K562 (cell line): ENCODE data around the gene PLEKHG5. TPM values are rescaled to one million over a fixed set of nuclear protein-coding genes. Genes with fewer than 3 reads are reported as not detected.

Experiments used
- CHD2 ChIP-seq: IDR thresholded peaks from 2 replicates; pipeline ENCODE4 v1.6.1; 2011; ENCODE audit warnings: low read depth, low read length
- CTCFL ChIP-seq: IDR thresholded peaks from 2 replicates; pipeline ENCODE4 v1.6.1; 2011; ENCODE audit warnings: borderline replicate concordance, low read depth, mild to moderate bottlenecking, moderate library complexity, low read length; ENCODE audit not compliant: insufficient read depth, poor library complexity, severe bottlenecking
- EGR1 ChIP-seq: fragments of 450-650 bp; conservative IDR thresholded peaks from 2 replicates; pipeline ENCODE4 v1.6.1; 2017; ENCODE audit warnings: mild to moderate bottlenecking
- GATAD2A ChIP-seq: fragments of 450-650 bp; IDR thresholded peaks from 2 replicates; pipeline ENCODE4 v1.6.1; 2017
- ILK ChIP-seq: fragments of 450-650 bp; IDR thresholded peaks from 2 replicates; pipeline ENCODE4 v1.6.1; 2016; ENCODE audit warnings: missing genetic modification characterization, low read depth, mild to moderate bottlenecking, missing compliant biosample characterization, moderate library complexity, borderline replicate concordance
- KLF16 ChIP-seq: IDR thresholded peaks from 2 replicates; pipeline ENCODE4 v1.6.1; 2016; ENCODE audit warnings: antibody characterized with exemption
- L3MBTL2 ChIP-seq: fragments of 450-650 bp; IDR thresholded peaks from 2 replicates; pipeline ENCODE4 v1.6.1; 2016; ENCODE audit warnings: mild to moderate bottlenecking, moderate library complexity
- MTA3 ChIP-seq: fragments of 450-650 bp; formaldehyde crosslinking; IDR thresholded peaks from 2 replicates; pipeline ENCODE4 v1.6.1; 2017; ENCODE audit warnings: mild to moderate bottlenecking, borderline replicate concordance
- RCOR1 ChIP-seq, 2 experiments: IDR thresholded peaks; 2 replicates each; pipeline ENCODE4 v1.6.1; 2012; ENCODE audit warnings: low read depth in 2 of 2, low read length in 2 of 2, borderline replicate concordance in 1 of 2, improper control_type of control experiment in 1 of 2
- RERE ChIP-seq: sonication (generic); formaldehyde crosslinking; IDR thresholded peaks from 2 replicates; pipeline ENCODE4 v1.8.0; 2023; ENCODE audit warnings: missing genetic modification reagents, mild to moderate bottlenecking, borderline replicate concordance
- SAFB ChIP-seq: fragments of 200-400 bp; formaldehyde crosslinking; IDR thresholded peaks from 2 replicates; pipeline ENCODE4 v1.6.1; 2017; ENCODE audit warnings: low read depth, low read length, borderline replicate concordance
- SMC3 ChIP-seq: conservative IDR thresholded peaks from 2 replicates; pipeline ENCODE4 v1.6.1; 2011; ENCODE audit warnings: low read depth, low read length, improper control_type of control experiment; ENCODE audit not compliant: insufficient read depth
- TBL1XR1 ChIP-seq, 2 experiments: IDR thresholded peaks; 2 replicates each; pipeline ENCODE4 v1.6.1; 2012; ENCODE audit warnings: improper control_type of control experiment in 2 of 2, low read length in 2 of 2, mild to moderate bottlenecking in 1 of 2
- USF2 ChIP-seq: sonication (generic); formaldehyde crosslinking; IDR thresholded peaks from 2 replicates; pipeline ENCODE4 v1.5.0; 2020; ENCODE audit warnings: missing genetic modification reagents
- XRCC5 ChIP-seq: fragments of 200-400 bp; formaldehyde crosslinking; IDR thresholded peaks from 2 replicates; pipeline ENCODE4 v1.6.1; 2017; ENCODE audit warnings: low read depth, mild to moderate bottlenecking, low read length
- ZNF184 ChIP-seq: sonication (generic); formaldehyde crosslinking; IDR thresholded peaks from 2 replicates; pipeline ENCODE4 v1.5.0; 2020; ENCODE audit warnings: missing genetic modification reagents
- ZNF584 ChIP-seq: fragments of 200-800 bp; sonication (Bioruptor generic); IDR thresholded peaks from 2 replicates; pipeline ENCODE4 v1.6.1; 2016; ENCODE audit warnings: low read depth, mild to moderate bottlenecking, missing genetic modification characterization, missing compliant biosample characterization
- polyA plus RNA-seq, 8 experiments: library from polyadenylated mRNA; depleted of rRNA in 4 of 8; stranded (reverse) in 5 of 8; unstranded in 3 of 8; fragments of >200 nt; fragmentation: Nextera tagmentation in 2 of 8; fragmentation: Illumina TruSeq in 1 of 8; extraction: Ambion mirVana in 2 of 8; extraction: Trizol in 1 of 8; gene quantifications; 2 replicates each; pipeline versions ENCODE4 v1.2.1 to v1.2.3, GENCODE V29; 2011 to 2014; ENCODE audit warnings: inconsistent platforms in 1 of 8, missing spikeins in 1 of 8
- total RNA-seq, 7 experiments: library from RNA; depleted of rRNA in 6 of 7; stranded (reverse); fragments of >200 nt in 6 of 7; fragmentation: Illumina TruSeq in 2 of 7; extraction: Trizol in 2 of 7; gene quantifications; 2 replicates each; pipeline versions ENCODE4 v1.2.1 to v1.2.3, GENCODE V29; 2011 to 2021; ENCODE audit warnings: low replicate concordance in 1 of 7
- TF ChIP-seq, protein P1 (sequence below): fragments of 450-650 bp; IDR thresholded peaks from 2 replicates; pipeline ENCODE4 v1.6.1; 2016; ENCODE audit warnings: antibody characterized with exemption

Gene PLEKHG5
- total and polyA plus RNA-seq, 9 of the 15 experiments (the other 6 are each of a cell fraction or from before 2014, with no cell fraction given) = 0.04 to 0.29 (median 0.09) TPM; not detected in 3

- TF ChIP-seq CTCFL (peak; percentile 62), L3MBTL2 (0 out of 2 replicates have a peak, but pooled peaks have one; percentile 21), SMC3 (peak; percentile 75), ILK (tag) (no peak), TBL1XR1 (IDR thresholded peaks at IDR 0.05; ENCODE audit: low read length in 2 of 2) (peak in 1 of 2 experiments; percentile 29; a peak in 1 of 4 replicates), GATAD2A (peak; percentile 38; the same call in 1 of the 2 replicates), ZNF184 (CRISPR knock-in tag) (no peak), MTA3 (peak; percentile 70; the same call in 1 of the 2 replicates), SAFB (peak; percentile 90), EGR1 (peak; percentile 52; the same call in 1 of the 2 replicates), USF2 (CRISPR knock-in tag) (no peak), CHD2 (no peak), RCOR1 (IDR thresholded peaks at IDR 0.05; ENCODE audit: borderline replicate concordance in 1 of 2, low read depth in 2 of 2, low read length in 2 of 2) (peak in 1 of 2 experiments; percentile 38; a peak in 1 of 4 replicates), XRCC5 (peak; percentile 93), KLF16 (peak; percentile 57), RERE (no peak), ZNF584 (CRISPR knock-in tag) (no peak)
- TF ChIP-seq, protein P1, sequence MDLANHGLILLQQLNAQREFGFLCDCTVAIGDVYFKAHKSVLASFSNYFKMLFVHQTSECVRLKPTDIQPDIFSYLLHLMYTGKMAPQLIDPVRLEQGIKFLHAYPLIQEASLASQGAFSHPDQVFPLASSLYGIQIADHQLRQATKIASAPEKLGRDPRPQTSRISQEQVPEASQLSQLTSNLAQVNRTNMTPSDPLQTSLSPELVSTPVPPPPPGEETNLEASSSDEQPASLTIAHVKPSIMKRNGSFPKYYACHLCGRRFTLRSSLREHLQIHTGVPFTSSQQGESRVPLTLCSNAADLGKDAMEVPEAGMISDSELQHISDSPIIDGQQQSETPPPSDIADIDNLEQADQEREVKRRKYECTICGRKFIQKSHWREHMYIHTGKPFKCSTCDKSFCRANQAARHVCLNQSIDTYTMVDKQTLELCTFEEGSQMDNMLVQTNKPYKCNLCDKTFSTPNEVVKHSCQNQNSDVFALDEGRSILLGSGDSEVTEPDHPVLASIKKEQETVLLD = peak; percentile 82
These were observed 15.9 kb downstream of the PLEKHG5 start (continued) for GRCh38 chr1:6475381-6476133.
